GM10266 (cell line): ENCODE data around the gene EXOC6B.

Experiments used
- DNase-seq: peaks from one replicate; pipeline ENCODE4 v3.0.0; 2012; ENCODE audit errors: extremely low spot score
- CTCF ChIP-seq: IDR thresholded peaks from 2 replicates; pipeline ENCODE4 v1.5.1; 2012; ENCODE audit warnings: mild to moderate bottlenecking, low read depth; ENCODE audit not compliant: control insufficient read depth, insufficient read depth; ENCODE audit errors: missing control alignments

Gene EXOC6B

GRCh38 chr2:72183466-72183865 lies 642.4 kb downstream of the EXOC6B start:
- no peak for TF ChIP-seq CTCF

DNA sequence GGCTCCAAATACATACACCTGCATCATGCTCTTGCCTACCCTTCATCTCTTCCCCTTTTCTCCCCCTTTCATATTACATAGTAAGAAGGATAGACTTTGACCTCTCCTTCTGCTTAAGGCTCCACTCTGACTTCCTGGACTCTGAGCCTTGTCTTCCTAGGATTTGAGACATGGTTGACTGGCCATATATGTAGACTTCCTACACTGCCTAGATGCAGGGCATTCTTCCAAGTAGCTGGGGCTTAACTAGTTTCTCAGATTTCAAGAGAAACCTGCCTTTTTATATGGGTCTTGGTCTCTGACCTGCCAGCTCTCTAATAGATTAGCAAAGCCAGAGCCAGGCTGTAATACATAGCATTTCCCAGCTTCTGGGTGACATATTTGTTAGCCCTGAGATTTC lies 642.8 kb downstream of the EXOC6B start:
- no peak for TF ChIP-seq CTCF

More at GRCh38 chr2:72183466-72183865, 642.4 kb downstream of the EXOC6B start:
- no peak for DNase-seq

GRCh38 chr2:72182547-72182946 lies 643.3 kb downstream of the EXOC6B start:
- TF ChIP-seq CTCF: no peak
- no peak for DNase-seq

More for the DNA sequence above, 642.8 kb downstream of the EXOC6B start:
- DNase-seq: no peak

GRCh38 chr2:72181616-72182015 lies 644.2 kb downstream of the EXOC6B start:
- TF ChIP-seq CTCF: no peak
- DNase-seq: no peak

- TF ChIP-seq CTCF: no peak
- DNase-seq: no peak
Measured at GRCh38 chr2:72180351-72180750, 645.5 kb downstream of the EXOC6B start.

GRCh38 chr2:72178551-72178950 lies 647.3 kb downstream of the EXOC6B start:
- DNase-seq: no peak
- no peak for TF ChIP-seq CTCF

- DNase-seq: no peak
- no peak for TF ChIP-seq CTCF
Measured at GRCh38 chr2:72176281-72176680, 649.6 kb downstream of the EXOC6B start.
